ENCODE measurements around the gene SRGAP2B.
"Not testable (repeated sequence)": the region's sequence is repeated elsewhere in the genome, so short reads cannot be mapped to it uniquely, and the experiment has no call there.

- not testable (repeated sequence) for TF ChIP-seq CTCF, POLR2A (IDR thresholded peaks at IDR 0.05)
These were observed 6.6 kb upstream of the SRGAP2B start for GRCh38 chr1:145101725-145102124.

Data from body of pancreas (tissue), 4 donors.